GM12878 (cell line): ENCODE data around the gene MAST2. TPM values are rescaled to one million over a fixed set of nuclear protein-coding genes. Genes with fewer than 3 reads are reported as not detected.

Experiments
- ATAC-seq: fragments of 200-7000 bp; cut with Tn5 transposase; 3 replicates; pipeline ENCODE4 v1.9.1; 2020; ENCODE audit warnings: mild to moderate bottlenecking, moderate library complexity
- BruUV-seq: library from RNA; stranded (reverse); fragments of 400-500 nt; replicated peaks from 2 replicates; lab custom pipeline; 2021; lab: Mats Ljungman, UMichigan
- CTCF ChIA-PET: fragments of 300-600 bp; sonication (Branson Sonifier 250); formaldehyde crosslinking; extraction: SDS; loops from one replicate; lab custom pipeline; 2021; ENCODE audit warnings: inconsistent platforms; lab: Yijun Ruan, JAX
- POLR2A ChIA-PET: fragments of 350-600 bp; formaldehyde crosslinking; extraction: SDS; loops from one replicate; lab custom pipeline; 2021; ENCODE audit warnings: inconsistent platforms; lab: Charles Lee
- RAD21 ChIA-PET: fragments of 300-600 bp; sonication (Branson Sonifier 250); formaldehyde crosslinking; loops from one replicate; lab custom pipeline; 2023; ENCODE audit warnings: antibody characterized with exemption; ENCODE audit not compliant: unreplicated experiment; lab: Charles Lee
- SMC1A ChIA-PET: fragments of 300-600 bp; sonication (Branson Sonifier 250); formaldehyde crosslinking; loops from one replicate; lab custom pipeline; 2023; ENCODE audit not compliant: unreplicated experiment, uncharacterized antibody; lab: Charles Lee
- DNase-seq: peaks from one replicate; pipeline ENCODE4 v3.0.0-alpha.2; 2011; ENCODE audit warnings: low read depth, low spot score
- FAIRE-seq: peaks from 3 replicates; lab custom pipeline; 2011; peaks lifted over from hg19 to GRCh38; lab: Jason Lieb, UNC
- H2AFZ ChIP-seq: 2 replicates; pipeline ENCODE4 v1.6.0; 2011; ENCODE audit warnings: low read depth, low read length, control low read depth; ENCODE audit not compliant: control insufficient read depth
- H3K27ac ChIP-seq: 2 replicates; pipeline ENCODE4 v1.5.1; 2011; ENCODE audit warnings: control low read depth; ENCODE audit not compliant: control insufficient read depth, insufficient read depth
- H3K27me3 ChIP-seq, 2 experiments: replicated peaks in 1 of 2; 2 replicates each; pipeline versions ENCODE4 v1.6.0 to v1.6.1; 2011; ENCODE audit warnings: low read length in 1 of 2; ENCODE audit not compliant: control insufficient read depth in 2 of 2, insufficient read depth in 2 of 2
- H3K36me3 ChIP-seq, 2 experiments: 2 replicates each; pipeline ENCODE4 v1.5.1; 2011; ENCODE audit warnings: low read length in 1 of 2; ENCODE audit not compliant: control insufficient read depth in 2 of 2, insufficient read depth in 2 of 2
- H3K4me1 ChIP-seq: 2 replicates; pipeline ENCODE4 v1.6.1; 2011; ENCODE audit warnings: mild to moderate bottlenecking, low read length, moderate library complexity, mixed read lengths; ENCODE audit not compliant: control insufficient read depth, insufficient read depth
- H3K4me2 ChIP-seq: 2 replicates; pipeline ENCODE4 v1.6.0; 2011; ENCODE audit warnings: control low read depth; ENCODE audit not compliant: control insufficient read depth, insufficient read depth
- H3K4me3 ChIP-seq: fragments of 200-600 bp; sonication (generic); 2 replicates; pipeline ENCODE4 v1.5.1; 2016
- H3K79me2 ChIP-seq: 2 replicates; pipeline ENCODE4 v1.6.0; 2011; ENCODE audit warnings: low read length; ENCODE audit not compliant: control insufficient read depth, insufficient read depth
- H3K9ac ChIP-seq: 2 replicates; pipeline ENCODE4 v1.8.0; 2011; ENCODE audit warnings: low read length, control low read depth, mixed read lengths; ENCODE audit not compliant: control insufficient read depth, insufficient read depth
- H3K9me3 ChIP-seq: replicated peaks from 3 replicates; pipeline ENCODE4 v1.5.1; 2011; ENCODE audit warnings: mild to moderate bottlenecking, low read length; ENCODE audit not compliant: control insufficient read depth, insufficient read depth
- H4K20me1 ChIP-seq: 2 replicates; pipeline ENCODE4 v1.6.0; 2011; ENCODE audit not compliant: control insufficient read depth, insufficient read depth
- CREB1 ChIP-seq: IDR thresholded peaks from 2 replicates; pipeline ENCODE4 v1.6.1; 2012; ENCODE audit warnings: low read depth, mild to moderate bottlenecking, inconsistent platforms
- CREM ChIP-seq: IDR thresholded peaks from 2 replicates; pipeline ENCODE4 v1.6.1; 2014; ENCODE audit warnings: antibody characterized with exemption, low read depth
- KLF5 ChIP-seq: fragments of 450-650 bp; IDR thresholded peaks from 2 replicates; pipeline ENCODE4 v1.6.1; 2014; ENCODE audit warnings: mild to moderate bottlenecking; ENCODE audit not compliant: partially characterized antibody
- PML ChIP-seq: IDR thresholded peaks from 2 replicates; pipeline ENCODE4 v1.6.1; 2012; ENCODE audit warnings: low read length, inconsistent platforms
- SMAD5 ChIP-seq: IDR thresholded peaks from 2 replicates; pipeline ENCODE4 v1.6.1; 2016; ENCODE audit warnings: antibody characterized with exemption, low read depth
- WGBS: methylation state at CpG from one replicate; pipeline ENCODE4 v1.1.6; 2016; ENCODE audit warnings: low lambda C conversion rate; ENCODE audit not compliant: insufficient replicate concordance, insufficient coverage; ENCODE audit errors: missing lambda C conversion rate; 5-methylcytosine and 5-hydroxymethylcytosine counted together
- in situ Hi-C: fragments of 300-500 bp; cut with MboI; formaldehyde crosslinking; loops from 9 replicates; pipeline ENCODE4 v1.14.3; 2018; ENCODE audit warnings: mixed read lengths
- intact Hi-C: fragments of 100-400 bp; cut with micrococcal nuclease; formaldehyde crosslinking; loops from one replicate; pipeline ENCODE4 v1.14.2; 2022; ENCODE audit not compliant: unreplicated experiment
- polyA plus RNA-seq, 11 experiments: library from polyadenylated mRNA; depleted of rRNA in 4 of 11; unstranded in 6 of 11; stranded (reverse) in 5 of 11; fragments of >200 nt; fragmentation: Nextera tagmentation in 4 of 11; fragmentation: Illumina TruSeq in 1 of 11; extraction: Ambion mirVana in 4 of 11; extraction: Trizol in 1 of 11; gene quantifications; 1 replicate in 1 of 11; 2 replicates in 10 of 11; pipeline versions ENCODE4 v1.2.1 to v1.2.3, GENCODE V29; 2011 to 2016; ENCODE audit warnings: inconsistent platforms in 2 of 11, missing spikeins in 2 of 11, low read depth in 1 of 11
- total RNA-seq, 4 experiments: library from RNA; depleted of rRNA in 3 of 4; stranded (reverse); fragments of >200 nt in 3 of 4; fragmentation: Illumina TruSeq in 1 of 4; extraction: Trizol in 1 of 4; gene quantifications; 2 replicates each; pipeline versions ENCODE4 v1.2.1 to v1.2.3, GENCODE V29; 2013 to 2021
- TF ChIP-seq, protein P1 (sequence below): fragments of 450-650 bp; formaldehyde crosslinking; IDR thresholded peaks from 2 replicates; pipeline ENCODE4 v1.5.0; 2022; ENCODE audit warnings: mild to moderate bottlenecking, missing genetic modification characterization

The MAST2 gene
- total and polyA plus RNA-seq, 10 of the 15 experiments (the other 5 are each of a cell fraction or from before 2014, with no cell fraction given): 1.0 to 28.7 (median 13.8) TPM

DNA sequence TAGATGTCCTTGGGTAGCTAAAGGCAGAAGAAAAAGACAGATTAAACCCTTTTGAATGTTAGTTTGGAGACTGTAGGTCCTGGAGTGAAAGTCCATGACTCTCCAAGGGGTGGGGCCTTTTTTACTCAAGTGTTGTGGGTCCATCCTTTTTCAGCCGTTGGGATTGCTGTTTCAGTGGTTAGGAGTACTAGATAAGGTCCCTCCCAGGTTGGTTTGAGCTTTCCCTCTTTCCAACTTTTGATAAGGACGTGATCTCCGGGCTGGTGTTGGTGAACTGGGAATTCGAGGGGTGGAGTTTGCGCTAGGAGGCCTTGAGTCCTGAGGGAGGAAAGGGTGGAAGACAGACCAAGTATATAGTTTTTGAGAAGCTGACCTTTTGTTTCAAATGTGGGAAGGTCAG is 47.7 kb upstream of the MAST2 start (continued):
- TF ChIP-seq, protein P1, sequence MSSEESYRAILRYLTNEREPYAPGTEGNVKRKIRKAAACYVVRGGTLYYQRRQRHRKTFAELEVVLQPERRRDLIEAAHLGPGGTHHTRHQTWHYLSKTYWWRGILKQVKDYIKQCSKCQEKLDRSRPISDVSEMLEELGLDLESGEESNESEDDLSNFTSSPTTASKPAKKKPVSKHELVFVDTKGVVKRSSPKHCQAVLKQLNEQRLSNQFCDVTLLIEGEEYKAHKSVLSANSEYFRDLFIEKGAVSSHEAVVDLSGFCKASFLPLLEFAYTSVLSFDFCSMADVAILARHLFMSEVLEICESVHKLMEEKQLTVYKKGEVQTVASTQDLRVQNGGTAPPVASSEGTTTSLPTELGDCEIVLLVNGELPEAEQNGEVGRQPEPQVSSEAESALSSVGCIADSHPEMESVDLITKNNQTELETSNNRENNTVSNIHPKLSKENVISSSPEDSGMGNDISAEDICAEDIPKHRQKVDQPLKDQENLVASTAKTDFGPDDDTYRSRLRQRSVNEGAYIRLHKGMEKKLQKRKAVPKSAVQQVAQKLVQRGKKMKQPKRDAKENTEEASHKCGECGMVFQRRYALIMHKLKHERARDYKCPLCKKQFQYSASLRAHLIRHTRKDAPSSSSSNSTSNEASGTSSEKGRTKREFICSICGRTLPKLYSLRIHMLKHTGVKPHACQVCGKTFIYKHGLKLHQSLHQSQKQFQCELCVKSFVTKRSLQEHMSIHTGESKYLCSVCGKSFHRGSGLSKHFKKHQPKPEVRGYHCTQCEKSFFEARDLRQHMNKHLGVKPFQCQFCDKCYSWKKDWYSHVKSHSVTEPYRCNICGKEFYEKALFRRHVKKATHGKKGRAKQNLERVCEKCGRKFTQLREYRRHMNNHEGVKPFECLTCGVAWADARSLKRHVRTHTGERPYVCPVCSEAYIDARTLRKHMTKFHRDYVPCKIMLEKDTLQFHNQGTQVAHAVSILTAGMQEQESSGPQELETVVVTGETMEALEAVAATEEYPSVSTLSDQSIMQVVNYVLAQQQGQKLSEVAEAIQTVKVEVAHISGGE (CRISPR knock-in tag): no peak
- TF ChIP-seq PML: no peak

DNA sequence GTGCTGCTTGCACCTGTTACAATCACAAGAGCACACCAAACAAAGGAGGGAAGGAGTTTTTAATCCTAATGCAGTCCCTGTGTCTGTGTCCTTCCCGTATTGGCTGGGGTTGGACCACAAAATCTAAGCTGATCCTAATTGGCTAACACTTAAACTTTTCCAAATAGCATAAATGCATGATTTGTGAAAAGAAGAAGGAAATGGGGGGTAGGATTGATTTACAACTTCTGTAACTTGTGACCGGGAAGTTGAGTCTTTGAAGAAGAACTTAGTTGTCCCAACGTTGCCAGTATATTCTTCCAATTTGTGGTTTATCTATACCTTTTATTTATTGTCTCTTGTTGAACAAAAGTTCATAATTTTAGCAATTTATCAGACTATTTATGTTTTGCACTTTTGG is 41.1 kb upstream of the MAST2 start:
- RAD21 ChIA-PET: no interaction called here
- no peak overlapping the region for H2AFZ ChIP-seq
- in situ Hi-C loops: no loop called here

More for the DNA sequence above, 41.1 kb upstream of the MAST2 start:
- ATAC-seq (no peak), DNase-seq (no peak), FAIRE-seq (no peak)
- H3K36me3 ChIP-seq: no peaks in the 10 kb centered on the region
- 39% methylated on average over 3 of the region's 3 CpGs for WGBS
- SMC1A ChIA-PET: interaction anchor here (0.5 kb wide), 1 partner anchor 1032 kb away, joined by 3 read pairs; no protein-coding TSS in a partner anchor
- H3K4me3 ChIP-seq: no peak overlapping the region
- no peaks in the 10 kb centered on the region; the same call in 2 of the 3 replicates for H3K9me3 ChIP-seq
- H3K9ac ChIP-seq: no peak overlapping the region
- H3K4me1 ChIP-seq: no peaks in the 10 kb centered on the region
- CTCF ChIA-PET: interaction anchor here (1.0 kb wide), 1 partner anchor 11 kb away, joined by 3 read pairs; no protein-coding TSS in a partner anchor
- no TSS peak for BruUV-seq
- no peaks in the 10 kb centered on the region for H3K79me2 ChIP-seq
- TF ChIP-seq SMAD5: no peak
- TF ChIP-seq KLF5: no peak
- no peak for TF ChIP-seq CREB1
- no peak for TF ChIP-seq CREM
- no peak overlapping the region for H3K27ac ChIP-seq
- intact Hi-C loops: no loop called here
- no peaks in the 10 kb centered on the region; a peak in 1 of 4 replicates for H3K27me3 ChIP-seq
- POLR2A ChIA-PET: no interaction called here
- H3K4me2 ChIP-seq: no peak overlapping the region
- no peaks in the 10 kb centered on the region for H4K20me1 ChIP-seq
